CD4-positive, alpha-beta T cell treated with Interleukin-17A for 1 hour (primary cell): ENCODE results near the gene DGKQ.

Source experiments
- DNase-seq: peaks from one replicate; pipeline ENCODE4 v3.0.0-alpha.2; 2020

The DGKQ gene

GRCh38 chr4:973431-974397 lies at the start of gene DGKQ:
Gene DGKQ (minus strand): TSS chr4:973569. CDS start chr4:973482, 87 bp downstream.
- peak; percentile 93 for DNase-seq

DNA sequence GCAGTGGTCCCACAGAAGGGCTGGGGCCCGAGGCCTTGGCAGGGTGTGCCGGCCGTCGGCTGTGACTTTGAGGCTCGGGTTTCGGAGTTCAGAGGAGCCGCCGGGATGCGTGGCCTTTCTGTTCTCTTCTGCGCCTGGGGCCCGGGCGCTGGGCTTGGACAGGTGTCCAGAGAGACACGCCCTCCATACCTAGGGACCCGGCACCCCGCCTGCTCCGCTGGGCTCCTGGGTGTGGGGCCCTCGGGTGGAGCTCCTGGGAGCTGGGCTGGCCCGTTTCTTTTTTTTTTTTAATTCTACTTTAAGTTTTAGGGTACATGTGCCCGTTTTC lies 49.3 kb upstream of the DGKQ start:
- no peak for DNase-seq

DNA sequence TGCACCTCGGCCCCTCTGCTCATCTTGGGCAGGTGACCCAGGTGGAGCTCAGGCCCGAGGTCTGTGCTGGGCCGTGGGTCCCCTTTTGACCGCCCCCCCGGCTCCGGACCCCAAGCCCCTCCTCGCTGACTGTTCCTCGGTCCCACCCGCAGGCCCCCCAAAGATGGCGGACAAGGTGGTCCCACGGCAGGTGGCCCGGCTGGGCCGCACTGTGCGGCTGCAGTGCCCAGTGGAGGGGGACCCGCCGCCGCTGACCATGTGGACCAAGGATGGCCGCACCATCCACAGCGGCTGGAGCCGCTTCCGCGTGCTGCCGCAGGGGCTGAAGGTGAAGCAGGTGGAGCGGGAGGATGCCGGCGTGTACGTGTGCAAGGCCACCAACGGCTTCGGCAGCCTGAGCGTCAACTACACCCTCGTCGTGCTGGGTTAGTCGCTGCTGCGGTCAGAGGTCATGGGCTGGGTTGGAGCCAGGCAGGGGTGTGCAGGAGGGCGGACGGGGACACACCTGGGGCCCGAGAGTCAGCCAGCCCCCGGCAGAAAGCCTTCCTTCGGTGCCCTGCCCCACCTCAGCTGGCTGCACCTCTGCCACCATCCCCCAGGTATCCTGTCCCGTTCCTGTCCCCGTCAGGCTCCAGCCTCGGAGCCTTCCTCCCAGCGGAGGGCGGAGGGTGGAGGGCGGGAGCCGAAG lies 48.8 kb upstream of the DGKQ start:
- DNase-seq, result no peak

DNA sequence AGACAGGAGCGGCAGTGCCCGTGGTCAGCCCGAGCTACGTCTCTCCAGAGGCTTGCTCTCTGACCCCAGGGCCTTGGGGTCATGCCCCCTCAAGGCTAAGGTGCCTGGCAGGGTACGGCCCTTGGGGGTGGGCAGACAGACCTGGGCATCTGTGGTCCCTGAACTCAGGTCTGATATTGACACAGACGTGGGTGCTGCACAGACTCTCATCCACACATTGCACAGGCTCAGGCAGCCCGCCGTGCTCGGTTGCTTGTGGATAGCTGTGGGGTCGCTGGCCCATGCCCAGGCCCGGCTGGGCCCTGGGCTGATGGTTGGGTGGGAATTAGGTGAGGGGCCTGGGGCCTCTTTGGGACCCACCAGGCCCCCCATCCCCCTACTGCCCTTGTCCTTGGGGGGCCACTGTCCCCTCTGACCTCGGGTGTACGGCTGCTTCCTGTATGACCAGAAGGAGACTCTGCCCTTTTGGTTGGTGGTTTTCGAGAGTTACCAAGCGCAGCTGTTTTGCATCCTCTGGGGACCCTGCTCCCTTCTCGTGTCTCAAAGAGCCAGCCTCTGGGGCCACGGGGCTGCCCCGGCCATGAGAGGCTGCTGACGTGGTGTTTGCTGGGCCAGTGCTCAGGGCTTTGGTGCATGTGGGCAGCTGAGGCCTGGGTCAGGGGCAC lies 48.1 kb upstream of the DGKQ start:
- DNase-seq, result no peak

DNA sequence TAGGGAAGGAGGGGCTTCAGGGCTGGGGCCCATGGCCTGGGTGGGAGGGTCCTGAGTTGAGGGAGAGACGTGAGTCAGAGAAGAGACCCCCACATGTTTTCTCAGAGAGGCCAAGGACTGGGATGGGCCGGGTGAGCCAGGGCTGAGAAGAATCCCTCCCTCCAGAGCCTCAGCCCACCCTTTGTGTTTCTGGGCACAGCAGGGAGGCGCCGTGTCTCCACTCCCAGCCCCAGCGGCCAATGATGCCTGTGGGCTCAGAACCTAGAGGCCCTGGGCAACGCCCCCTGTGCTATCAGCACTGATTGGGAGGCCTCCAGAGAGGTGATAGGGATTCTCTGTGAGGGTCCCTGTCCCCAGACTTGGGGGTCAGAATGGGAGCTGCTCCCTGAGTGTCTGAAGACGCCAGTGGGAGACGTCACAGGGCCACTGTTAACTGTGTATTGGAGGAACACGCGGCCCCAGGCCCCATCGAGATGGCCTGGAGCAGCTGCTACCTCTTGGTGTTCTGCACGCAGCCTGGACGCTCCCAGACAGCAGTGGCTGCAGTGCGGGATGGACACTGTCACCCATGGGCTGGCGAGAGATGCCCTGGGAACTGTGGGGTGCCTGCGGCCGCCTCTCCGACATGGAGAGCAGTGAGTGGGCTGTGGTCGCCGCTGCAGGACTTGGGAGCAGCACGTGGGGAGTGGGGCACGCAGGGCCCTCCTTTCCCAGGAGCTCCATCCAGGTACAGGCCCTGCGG lies 46.5 kb upstream of the DGKQ start:
- DNase-seq, result no peak

GRCh38 chr4:1019320-1019719 lies 46.0 kb upstream of the DGKQ start:
- DNase-seq, result no peak

GRCh38 chr4:1018147-1019020 lies 45.0 kb upstream of the DGKQ start:
- no peak for DNase-seq

GRCh38 chr4:1017706-1018105 lies 44.3 kb upstream of the DGKQ start:
- DNase-seq, result no peak

GRCh38 chr4:1017211-1017610 lies 43.8 kb upstream of the DGKQ start:
- no peak for DNase-seq

DNA sequence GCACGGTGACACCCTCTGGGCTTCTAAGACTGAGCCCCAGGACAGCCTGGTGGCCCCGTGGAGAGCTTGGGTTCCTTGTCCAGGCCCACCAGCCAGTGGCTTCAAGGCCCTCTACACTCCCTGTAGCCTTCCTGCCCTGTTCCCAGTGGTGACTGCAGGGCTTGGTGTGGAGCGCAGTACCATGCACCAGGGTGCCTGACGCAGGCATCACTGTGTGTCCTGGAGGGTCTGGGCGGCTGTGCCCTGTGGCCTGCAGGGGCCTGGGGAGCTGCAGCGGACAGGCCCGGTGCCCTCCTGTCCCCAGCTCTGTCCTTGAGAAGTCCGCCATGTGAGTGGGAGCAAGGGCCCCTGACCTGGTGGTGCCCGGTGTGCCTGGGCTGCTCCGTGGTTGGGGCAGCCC lies 42.4 kb upstream of the DGKQ start:
- no peak for DNase-seq

- no peak for DNase-seq
Measured at GRCh38 chr4:1015179-1015578, 41.8 kb upstream of the DGKQ start.

- no peak for DNase-seq
Measured at GRCh38 chr4:1014291-1015167, 41.2 kb upstream of the DGKQ start.

GRCh38 chr4:1013225-1014073 lies 40.1 kb upstream of the DGKQ start:
- no peak for DNase-seq

DNA sequence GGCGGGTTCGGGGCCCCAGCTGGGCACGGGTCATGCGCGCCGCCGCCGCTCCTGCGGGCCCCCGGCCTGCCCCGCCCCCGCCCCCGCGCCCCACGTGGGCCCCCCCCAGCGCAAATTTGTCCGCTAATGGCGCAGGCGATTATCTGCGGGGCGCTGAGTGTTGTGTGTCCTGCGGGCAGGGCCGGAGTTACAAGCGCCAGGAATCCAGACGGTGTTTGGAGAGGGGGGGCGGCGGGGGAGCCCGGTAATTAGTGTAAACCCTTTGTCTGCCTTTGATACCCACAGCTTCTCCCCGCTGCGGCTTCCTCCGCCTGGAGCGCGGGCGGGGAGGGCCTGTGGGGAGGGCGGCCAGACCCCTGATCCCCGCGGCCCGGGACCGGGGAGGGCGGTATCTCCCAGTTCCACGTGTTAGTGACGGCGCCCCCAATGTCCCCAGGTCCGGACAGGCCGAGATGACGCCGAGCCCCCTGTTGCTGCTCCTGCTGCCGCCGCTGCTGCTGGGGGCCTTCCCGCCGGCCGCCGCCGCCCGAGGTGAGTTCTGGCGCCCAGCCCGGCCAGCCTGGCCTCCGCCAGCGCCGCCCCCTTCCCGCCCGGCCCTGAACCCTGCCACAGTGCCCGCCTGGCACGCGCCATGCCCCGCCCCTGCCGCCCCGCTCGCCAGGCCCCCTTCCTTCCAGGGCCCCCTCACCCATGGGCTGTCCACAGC lies 38.8 kb upstream of the DGKQ start:
- DNase-seq, result peak; percentile 46

DNA sequence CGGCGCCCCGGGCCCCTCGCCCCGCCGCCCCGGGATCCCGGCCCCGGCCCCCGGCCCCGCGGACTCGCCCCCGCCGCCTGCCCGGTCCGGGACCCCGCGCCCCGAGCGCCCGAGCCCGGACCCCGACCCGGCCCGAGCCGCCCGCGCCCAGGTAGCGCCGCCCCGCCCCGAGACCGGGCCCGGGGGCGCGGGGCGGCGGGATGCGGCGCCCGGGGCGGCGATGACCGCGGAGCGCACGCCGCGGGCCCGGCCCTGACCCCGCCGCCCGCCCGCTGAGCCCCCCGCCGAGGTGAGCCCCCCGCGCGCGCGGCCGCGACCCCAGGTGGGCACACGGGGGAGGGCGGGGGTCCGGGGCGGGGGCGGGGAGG lies 38.3 kb upstream of the DGKQ start:
- DNase-seq, result no peak

DNA sequence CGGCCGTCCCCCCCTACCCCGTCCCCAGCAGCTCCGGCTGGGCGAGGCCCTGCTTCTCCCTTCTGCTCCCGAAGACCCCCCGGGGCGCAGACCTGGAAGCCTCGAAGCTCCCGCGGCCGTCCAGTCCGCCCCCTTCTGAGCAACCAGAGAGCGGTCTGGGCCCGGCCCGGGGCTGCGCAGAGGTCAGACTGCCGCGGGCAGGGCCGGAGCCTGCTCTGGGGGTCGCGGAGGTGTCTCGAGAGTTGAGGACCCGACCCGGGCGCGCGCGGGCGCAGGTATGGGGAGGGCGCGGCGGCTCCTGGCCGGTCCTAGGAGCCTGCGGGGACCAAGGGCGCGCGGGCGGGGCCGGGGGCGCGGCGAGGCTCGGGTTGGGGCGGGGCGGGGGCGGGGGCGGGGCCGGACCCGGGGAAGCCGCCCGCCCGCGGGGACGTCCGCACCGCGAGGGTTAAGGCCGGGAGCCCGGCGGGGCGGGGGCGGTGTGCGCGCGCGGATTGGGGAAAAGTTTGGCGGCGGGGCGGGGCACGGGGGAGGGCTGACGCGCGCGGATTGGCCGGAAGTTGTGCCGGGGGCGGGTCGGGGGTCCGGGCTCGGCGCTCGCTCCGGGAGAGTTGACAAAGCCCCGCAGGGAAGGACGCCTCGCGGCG lies 37.8 kb upstream of the DGKQ start, which contains the start of gene FGFRL1:
Gene FGFRL1 (plus strand): TSS at position 605 of the 644 bp plus-strand sequence. CDS start 860 bp downstream, outside the sequence.
- peak; percentile 93 for DNase-seq

- DNase-seq, result peak; percentile 78
Measured at GRCh38 chr4:1010395-1011021, 37.1 kb upstream of the DGKQ start.
